Left ventricle myocardium superior (tissue), 1 donor: ENCODE measurements around the gene DENND4A. TPM values are rescaled to one million over a fixed set of nuclear protein-coding genes. Genes with fewer than 3 reads are reported as not detected.

Source experiments
- ATAC-seq: fragments of 200-7000 bp; cut with Tn5 transposase; one replicate; pipeline ENCODE4 v1.9.1; 2020; ENCODE audit warnings: mild to moderate bottlenecking, moderate library complexity
- DNase-seq: peaks from one replicate; pipeline ENCODE4 v3.0.0-alpha.2; 2020
- intact Hi-C: fragments of 100-400 bp; cut with micrococcal nuclease; formaldehyde crosslinking; loops from one replicate; pipeline ENCODE4 v1.11.0; 2022
- total RNA-seq: library from RNA; stranded (reverse); fragmentation: NEBNext Ultra II Directional; extraction: Animal tissue kit (Norgen Biotek cat#: 25700); gene quantifications from one replicate; pipeline ENCODE4 v1.2.1, GENCODE V29; 2021
- donor health status: DM: no; HTN: yes; CAD: no; lungs with severe emphysema.

The DENND4A gene
- total RNA-seq, 1 donor from 2014 or later: 14.0 TPM

DNA sequence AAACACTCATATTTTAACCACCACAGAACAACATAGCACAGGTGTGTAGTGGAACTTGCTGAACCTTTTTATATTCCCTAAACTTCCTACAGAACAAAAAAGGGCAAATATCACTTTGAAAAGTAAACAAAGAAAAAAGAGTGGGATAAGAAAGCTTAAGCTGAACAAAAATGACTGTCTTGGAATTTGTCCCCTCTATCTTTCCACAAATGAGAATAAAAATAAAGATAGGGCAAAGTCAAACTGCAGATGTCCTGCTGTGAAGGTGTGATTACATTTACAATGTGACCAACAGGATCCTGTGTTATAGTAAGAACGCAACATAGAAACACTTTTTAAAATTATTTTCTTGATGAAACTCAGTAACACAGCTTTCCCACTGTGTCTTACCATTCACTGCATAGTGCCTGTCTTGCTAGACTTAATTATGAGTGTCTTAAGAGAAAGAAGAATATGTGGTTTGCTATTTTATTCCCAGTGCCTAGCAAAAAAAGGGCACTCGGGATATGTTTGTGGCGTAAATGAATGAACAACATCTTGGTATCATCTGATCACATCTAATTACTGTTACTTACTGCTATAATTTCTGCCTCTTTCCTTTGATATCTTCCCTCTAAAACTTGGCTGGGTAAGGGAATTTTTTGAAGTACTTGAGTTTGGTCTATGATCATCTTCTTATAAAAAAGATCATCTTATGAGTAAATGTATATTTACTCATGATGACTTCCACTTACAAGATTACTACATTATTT is 67.5 kb downstream of the DENND4A start:
- intact Hi-C loops: no loop called here
- no peak for ATAC-seq
- DNase-seq: no peak

DNA sequence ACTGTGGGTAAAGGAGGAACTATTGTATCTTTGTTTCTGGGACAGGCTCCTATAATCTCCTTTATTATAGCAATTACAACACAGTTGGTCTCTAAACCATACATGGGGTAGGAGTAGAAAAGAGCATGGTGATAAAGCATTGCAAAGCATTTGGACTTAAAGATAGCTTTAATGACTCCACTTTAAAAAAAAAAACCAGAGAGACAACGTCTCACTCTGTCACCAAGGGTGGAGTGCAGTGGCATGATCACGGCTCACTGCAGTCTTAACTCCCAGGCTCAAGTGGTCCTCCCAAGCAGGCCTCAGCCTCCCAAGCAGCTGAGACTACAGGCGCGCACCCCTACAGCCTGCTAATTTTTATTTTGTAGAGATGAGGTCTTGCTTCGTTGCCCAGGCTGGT is 68.2 kb downstream of the DENND4A start:
- DNase-seq (no peak), ATAC-seq (no peak)
- intact Hi-C loops: no loop called here

DNA sequence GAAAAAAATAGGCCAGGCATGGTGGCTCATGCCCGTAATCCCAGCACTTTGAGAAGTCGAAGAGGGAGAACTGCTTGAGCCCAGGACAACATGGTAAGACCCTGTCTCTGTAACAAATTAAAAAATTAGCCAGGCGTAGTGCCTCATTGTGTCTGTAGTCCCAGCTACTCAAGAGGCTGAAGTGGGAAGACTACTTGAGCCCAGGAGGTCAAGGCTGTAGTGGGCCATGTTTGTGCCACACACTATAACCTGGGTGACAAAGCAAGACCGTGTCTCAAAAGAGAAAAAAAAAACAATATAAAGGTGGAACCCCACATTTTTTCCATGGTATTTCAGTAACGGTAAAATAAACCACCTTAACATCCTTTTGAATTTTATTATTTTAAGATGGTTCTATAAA is 69.9 kb downstream of the DENND4A start:
- DNase-seq: no peak
- intact Hi-C loops: no loop called here
- no peak for ATAC-seq

DNA sequence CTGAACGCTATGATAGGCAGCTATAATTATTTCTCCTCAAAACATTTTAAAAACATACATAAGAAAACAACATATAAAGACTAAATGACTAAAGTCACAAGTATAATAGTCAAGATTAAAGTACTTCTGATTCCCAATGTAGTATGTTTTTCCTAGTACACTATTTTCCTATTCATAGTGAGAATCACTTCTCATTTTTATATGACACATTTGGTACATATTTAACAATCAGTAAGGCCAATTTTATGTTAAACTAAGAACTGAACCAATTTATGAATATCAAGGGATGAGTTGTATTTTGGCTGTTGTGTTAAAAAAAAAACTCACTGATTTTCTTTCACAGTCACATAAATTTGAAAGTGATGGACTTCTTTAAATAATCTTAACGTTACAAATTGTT is 79.7 kb downstream of the DENND4A start:
- DNase-seq (no peak), ATAC-seq (no peak)
- intact Hi-C loops: no loop called here

DNA sequence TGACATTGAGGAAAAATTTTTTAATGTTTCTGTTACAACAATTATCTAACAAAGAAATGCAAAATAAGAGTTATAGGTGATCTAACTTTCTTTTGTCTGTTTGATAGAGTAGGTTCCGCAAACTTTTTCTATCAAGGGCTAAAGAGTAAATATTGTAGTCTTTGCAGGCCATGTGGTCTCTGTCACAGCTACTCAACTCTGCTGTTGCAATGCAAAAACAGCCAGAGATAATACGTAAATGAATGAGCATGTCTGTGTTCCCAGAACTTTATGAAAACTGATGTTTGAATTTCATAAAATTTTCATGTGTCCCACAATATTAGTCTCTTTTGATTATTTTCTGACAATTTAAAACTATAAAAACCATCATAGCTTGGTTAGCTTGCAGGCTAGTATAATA is 97.0 kb downstream of the DENND4A start:
- DNase-seq: no peak
- no peak for ATAC-seq
- intact Hi-C loops: no loop called here

DNA sequence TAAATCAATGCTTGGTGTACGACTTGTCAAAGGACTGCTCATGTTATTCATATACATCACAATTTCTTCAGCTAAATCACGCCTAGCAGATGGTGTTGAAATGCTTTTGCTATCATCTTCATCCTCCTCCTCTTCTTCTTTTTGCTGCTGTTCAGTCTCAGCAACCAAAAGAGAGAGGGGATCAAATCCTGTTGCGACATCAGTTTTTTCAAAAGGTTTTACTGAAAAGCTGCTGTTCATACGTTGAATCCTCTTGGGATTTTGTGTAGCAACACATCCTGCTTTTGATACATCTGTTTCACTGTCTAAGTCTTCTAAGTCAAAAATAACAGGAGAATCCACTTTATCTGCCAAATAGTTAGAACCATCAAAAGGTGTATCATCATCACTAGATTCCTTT is 101.3 kb downstream of the DENND4A start:
- no peak for DNase-seq
- intact Hi-C loops: no loop called here
- ATAC-seq: no peak

DNA sequence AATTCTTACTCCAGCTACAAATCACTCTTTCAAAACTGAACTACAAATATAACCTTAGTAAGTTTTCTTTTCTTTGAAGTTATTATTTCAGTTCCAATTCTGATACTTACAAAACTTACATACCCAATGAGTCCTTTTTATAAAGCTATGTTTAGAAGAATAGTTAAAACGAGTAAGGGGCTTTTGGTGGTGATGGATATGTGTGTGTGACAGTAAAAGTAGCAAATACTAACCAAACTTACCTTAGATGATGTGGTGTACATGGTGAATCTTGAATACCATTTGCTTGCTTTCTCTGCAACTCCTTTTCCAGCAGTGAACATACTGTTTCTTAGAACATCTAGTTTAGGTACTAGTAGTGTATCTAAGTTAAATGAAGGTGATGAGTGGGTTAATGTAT is 101.9 kb downstream of the DENND4A start:
- ATAC-seq (no peak), DNase-seq (no peak)
- intact Hi-C loops: no loop called here

DNA sequence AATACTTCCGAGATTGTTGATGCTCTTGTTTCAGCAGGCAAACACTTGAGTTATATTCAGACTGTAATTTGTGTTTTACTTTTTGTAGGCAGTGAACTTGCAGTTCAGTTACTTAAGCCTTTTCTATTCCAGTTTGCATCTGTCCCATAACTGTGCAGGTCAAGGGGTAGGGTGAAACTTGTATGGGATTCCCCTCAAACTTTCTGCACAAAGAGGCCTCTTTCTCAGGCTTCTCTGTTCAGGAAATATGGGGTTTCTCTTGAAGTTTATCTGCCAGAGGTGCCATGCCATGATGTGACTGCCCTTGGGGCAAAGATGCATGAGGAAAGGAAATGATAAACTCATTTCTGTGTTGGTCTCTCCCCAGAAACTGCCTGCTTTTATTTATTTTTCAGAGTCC is 103.6 kb downstream of the DENND4A start:
- DNase-seq: no peak
- no peak for ATAC-seq
- intact Hi-C loops: no loop called here

DNA sequence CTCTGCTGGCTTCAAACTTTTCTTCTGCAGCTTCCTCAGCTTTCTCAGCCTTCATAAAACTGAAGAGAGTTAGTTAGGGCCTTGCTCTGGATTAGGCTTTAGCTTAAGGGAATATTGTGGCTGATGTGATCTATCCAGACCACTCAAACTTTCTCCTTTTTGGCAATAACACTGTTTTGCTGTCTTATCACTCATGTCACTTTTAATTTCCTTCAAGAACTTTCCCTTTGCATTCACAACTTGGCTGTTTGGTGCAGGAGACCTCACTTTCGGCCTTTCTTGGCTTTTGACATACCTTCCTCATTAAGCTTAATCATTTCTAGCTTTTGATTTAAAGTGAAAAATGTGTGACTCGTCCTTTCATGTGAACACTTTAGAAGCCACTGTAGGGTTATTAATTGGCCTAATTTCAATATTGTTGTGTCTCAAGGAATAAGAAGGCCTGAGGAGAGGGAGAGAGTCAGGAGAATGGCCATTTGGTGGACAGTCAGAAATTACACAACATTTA is 109.6 kb downstream of the DENND4A start:
- ATAC-seq (no peak), DNase-seq (no peak)
- intact Hi-C loops: no loop called here

DNA sequence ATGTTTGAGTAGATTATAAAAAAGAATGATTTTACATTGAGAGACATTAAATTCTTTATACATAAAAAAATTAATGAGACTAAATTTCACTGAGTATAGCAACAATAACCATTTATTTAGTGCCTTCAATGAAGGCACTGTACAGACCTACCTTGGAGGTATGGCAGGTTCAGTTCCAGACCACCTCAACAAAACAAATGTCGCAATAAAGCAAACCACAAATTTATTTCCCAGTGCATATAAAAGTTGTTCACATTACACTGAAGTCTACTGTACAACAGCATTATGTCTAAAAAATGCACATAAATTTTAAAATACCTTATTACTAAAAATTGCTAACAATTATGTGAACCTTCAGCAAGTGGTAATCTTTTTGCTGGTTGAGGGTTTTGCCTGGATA is 111.5 kb downstream of the DENND4A start:
- DNase-seq (no peak), ATAC-seq (no peak)
- intact Hi-C loops: no loop called here

DNA sequence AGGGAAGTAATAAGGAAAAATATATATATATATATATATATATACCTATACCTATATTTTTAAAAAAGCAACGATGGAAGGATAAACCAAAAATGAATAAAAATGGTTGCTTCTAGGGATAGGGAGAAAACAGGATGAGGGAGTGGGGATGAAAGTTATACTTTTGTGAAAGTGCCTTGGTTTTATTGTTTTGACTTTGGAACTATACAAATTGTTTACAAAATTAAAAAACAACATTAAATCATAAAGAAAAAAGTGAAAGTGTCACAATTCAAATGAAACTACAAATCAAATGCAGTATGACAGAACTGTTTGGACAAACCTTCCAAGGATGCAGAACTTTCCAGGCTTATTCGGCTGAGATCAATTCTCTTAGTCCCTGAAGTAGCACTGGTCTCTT is 116.0 kb downstream of the DENND4A start:
- no peak for DNase-seq
- intact Hi-C loops: no loop called here
- no peak for ATAC-seq

DNA sequence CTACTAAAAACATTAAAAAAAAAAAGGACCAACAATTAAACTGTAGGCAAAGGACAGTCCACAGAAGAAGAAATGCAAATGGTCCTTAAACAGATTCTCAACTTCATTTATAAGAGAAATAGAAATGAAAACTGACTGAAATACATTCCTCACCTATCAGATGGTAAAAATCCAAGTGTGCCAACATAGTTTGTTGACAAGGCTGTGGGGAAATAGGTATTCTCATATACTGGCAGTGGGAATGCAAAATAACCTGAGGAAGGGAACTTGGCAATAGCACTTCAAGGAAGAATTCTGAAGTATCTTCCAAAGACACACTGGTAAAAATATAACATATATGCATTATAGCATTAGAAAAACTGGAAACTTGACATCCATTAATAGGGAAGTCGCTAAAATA is 116.5 kb downstream of the DENND4A start:
- no peak for DNase-seq
- intact Hi-C loops: no loop called here
- no peak for ATAC-seq

DNA sequence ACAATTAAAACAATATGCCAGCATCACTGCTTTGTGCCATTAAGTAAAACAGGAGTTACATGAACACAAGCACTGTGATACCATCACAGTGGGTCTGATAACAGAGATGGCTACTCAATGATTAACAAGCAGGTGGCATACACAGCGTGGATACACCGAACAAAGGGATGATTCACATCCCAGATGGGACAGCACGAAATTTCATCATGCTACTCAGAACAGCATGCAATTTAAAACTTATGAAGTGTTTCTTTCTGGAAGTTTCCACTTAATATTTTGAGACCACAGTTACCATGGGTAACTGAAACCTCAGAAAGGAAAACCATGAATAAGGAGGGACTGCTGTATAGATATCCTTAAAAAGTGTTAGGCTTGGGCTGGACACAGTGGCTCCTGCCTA is 125.8 kb downstream of the DENND4A start:
- ATAC-seq: no peak
- intact Hi-C loops: no loop called here

DNA sequence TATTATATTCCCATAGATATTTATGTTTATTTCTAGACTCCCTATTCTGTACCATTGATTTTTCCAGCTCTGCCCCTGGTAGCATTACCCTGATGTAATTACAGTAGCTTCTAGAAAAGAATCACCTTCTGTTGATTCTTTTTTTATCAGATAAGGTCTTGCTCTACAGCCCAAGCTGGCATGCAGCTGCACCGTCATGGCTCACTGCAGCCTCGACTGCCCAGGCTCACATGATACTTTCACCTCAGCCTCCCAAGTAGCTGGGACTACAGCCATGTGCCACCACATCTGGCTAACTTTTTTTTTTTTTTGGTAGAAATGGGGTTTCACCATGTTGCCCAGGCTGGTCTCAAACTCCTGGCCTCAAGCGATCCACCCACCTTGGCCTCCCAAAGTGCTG is 128.6 kb downstream of the DENND4A start:
- intact Hi-C loops: no loop called here
- ATAC-seq (no peak), DNase-seq (no peak)

More for the DNA sequence above, 125.8 kb downstream of the DENND4A start:
- no peak for DNase-seq

DNA sequence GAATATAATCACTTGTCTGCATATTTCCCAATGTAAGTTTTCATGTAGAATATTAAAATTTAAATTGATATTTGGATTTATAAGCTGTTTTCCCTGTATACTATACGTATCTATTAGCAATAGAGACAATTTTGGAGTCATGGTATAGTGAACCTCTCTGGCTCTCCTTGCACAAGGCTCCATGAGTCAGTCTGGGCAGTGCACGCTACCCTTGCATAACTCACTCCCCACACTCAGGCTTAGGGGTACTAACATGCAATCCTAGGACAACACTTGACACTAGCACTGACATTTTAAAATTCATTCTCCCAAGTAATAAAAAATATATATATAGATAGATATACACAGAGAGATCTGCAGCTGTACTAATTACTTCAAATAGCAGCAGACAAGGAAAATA is 131.2 kb downstream of the DENND4A start:
- DNase-seq (no peak), ATAC-seq (no peak)
- intact Hi-C loops: no loop called here

DNA sequence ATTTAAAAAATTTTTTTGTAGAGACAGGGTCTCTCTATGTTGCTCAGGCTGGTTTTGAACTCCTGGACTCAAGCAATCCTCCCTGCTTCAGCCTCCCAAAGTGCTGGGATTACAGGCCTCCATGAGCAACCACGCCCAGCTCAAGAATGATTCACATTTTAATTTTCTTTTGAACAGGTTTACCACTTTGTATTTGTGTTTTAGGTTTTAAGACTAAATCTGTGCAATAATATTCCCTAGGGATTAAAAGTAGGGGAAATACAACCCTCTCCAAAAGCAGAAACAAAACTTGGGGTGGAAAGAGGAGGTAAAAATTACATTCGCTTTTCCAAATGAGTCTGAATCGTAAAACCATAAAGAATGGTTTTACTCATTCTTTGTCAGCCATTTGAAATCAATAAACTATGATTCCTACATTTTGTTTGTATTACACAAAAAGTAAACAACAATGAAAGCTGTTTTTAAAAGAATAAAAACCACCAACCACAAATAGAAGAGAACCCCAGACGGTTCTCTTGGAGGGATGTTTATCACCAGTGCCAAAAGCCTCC is 132.5 kb downstream of the DENND4A start:
- intact Hi-C loops: no loop called here
- ATAC-seq (no peak), DNase-seq (no peak)

DNA sequence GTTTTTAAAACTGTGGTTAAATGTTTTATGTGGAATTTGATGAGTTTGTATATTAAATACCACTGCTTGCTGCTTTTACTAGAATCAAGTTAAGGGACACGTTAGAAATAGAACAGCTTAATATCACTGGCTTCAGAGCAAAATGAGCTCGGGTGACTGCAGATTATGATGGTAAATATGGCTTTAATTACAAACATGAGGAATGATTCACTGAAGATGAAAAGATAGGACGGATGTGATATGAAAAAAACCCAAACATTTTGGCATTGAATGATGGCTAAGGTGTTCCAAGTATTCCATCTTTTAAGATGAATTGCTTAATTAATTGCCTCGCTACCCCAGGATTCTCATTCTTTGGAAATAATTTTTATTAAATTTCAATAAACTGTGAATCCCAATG is 136.6 kb downstream of the DENND4A start:
- no peak for DNase-seq
- ATAC-seq: no peak
- intact Hi-C loops: no loop called here

DNA sequence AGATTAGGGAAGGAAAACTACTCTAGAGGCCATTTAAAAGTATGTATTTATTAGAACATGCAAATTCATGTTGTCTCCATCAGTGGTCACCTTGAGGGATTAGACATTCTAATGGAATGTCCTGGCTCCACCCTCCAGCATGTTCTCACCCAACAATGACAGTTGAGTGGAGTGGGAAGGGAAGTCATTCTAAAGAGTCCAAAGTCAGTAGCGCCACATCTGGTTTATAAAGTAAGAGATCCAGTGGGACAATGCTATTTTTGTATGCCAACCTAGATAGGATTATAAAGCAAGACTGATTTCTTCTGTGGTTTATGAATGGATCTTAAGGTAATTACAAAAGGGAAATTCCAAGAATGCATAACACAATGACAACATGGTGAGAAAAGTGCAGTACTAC is 137.1 kb downstream of the DENND4A start:
- intact Hi-C loops: no loop called here
- DNase-seq (no peak), ATAC-seq (no peak)

DNA sequence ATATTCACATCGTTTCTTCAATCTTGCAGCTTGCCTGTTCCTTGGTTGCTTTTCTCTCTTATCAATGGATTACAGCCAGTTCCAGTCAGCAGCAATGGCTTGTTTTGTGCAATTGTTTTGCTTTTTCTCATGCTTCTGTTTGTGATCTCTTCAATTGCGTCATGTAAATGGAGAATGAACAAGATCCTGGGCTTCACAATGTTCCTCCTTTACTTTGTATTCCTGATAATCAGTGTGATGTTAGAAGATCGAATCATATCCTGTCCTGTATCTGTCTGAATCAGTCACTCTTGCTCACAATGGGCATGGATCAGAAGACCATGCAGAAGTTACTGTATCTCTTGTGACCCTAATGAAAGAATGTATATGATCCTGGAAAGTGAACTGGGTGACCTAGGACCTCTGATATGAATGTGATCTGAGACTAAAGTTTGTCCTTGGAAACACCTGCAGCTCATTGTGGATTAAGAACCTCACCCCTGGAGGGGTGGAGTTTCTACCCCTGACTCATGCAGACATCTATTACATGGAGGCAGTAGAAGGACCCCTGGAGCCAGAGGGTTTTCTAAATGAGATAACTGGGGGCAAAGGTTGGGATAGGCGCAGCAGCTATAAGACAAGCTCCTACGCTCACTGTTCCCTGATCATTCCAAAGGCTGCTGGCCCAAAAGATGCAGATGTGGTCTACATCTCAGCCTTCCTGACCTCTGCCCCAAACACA is 138.1 kb downstream of the DENND4A start:
- ATAC-seq (no peak), DNase-seq (no peak)
- intact Hi-C loops: no loop called here

DNA sequence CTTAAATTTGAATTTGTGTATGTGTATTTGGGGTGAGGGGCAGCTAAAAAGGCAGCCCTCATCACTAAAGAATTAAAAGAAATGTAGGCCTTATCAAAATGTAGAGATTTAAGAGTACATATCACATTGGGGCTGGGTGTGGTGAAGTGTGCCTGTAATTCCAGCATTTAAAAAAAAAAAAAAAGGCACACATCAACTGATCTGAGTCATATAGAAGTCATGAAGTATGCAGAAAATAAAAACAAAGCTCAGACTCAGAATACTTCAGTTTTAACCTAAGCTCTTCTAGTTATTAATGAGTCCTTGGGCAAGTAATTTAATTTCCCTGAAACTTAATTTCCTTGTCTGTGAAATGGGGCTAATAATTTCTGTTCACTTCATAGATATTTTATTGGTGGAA is 138.8 kb downstream of the DENND4A start:
- ATAC-seq (no peak), DNase-seq (no peak)
- intact Hi-C loops: no loop called here
